ENCODE results near the gene DNAH14.
A peak's percentile ranks its signal among the peaks of the same experiment; 100 is the strongest.
"Not testable (repeated sequence)": the region's sequence is repeated elsewhere in the genome, so short reads cannot be mapped to it uniquely, and the experiment has no call there.

DNAH14 gene

DNA sequence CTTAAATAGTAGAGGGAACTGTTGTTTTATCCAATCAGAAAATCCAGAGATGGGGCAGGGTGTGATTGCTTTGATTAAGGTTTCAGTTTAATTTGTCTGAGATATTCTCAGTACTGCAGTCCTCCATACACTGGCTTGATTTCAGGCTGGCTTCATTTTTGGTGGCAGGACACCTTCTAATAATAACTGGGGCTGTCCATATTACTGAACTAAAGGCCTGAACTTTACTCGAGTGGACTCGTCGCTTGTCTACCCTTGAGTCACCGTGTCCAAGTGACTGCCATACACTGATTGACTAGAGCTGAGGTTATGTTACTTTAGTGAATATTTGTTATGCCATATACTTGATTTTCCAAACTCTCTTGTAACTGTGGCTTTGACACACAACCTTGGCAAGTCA, 228.8 kb downstream of the DNAH14 start:
- DNase-seq, result no peak

DNA sequence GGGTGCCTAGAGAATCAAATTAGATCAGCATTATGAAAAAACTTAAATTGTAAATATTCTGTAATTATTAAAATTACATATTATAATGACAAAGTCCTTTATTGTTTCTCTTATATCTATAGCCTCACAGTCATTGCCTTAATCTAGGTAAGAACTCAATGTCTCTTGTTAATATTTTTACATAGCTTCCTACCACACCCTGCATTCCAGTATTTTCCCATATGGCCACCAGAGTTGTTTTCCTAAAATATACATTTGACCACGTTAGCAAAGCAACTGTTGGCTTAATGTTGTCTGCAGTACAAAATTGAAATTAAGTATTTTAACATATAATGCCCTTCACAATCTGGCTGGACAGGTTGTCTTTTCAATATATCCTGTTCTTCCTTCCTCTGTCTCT, 230.3 kb downstream of the DNAH14 start:
- DNase-seq, result no peak

DNA sequence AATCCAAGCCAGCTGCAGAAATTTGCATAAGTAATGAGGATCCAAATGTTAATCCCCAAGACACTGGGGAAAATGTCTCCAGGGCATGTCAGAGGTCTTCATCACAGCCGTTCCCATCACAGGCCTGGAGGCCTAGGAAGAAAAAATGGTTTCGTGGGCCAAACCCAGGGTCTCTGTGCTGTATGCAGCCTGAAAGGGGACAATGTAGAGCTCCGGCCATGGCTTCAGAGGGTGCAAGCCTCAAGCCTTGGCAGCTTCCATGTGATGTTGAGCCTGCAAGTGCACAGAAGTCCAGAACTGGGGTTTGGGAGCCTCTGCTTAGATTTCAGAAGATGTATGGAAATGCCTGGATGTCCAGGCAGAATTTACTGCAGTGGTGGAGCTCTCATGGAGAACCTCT, 247.9 kb downstream of the DNAH14 start:
- DNase-seq, result not testable (repeated sequence)

DNA sequence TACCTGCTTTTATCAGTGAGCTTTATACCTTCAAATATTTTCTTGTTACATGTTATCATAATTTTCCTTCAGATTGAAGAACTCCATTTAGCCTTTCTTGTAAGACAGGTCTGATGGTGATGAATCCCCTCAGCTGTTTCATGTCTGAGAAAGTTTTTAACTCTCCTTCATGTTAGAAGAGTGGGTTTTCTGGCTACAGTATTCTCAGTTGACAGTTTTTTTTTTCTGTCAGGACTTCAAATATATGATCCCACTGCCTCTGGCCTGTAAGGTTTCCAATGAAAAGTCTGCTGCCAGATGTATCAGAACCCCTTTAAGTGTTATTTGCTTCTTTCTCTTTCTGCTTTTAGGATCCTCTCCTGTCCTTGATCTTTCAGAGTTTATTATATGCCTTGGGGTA, 250.2 kb downstream of the DNAH14 start:
- DNase-seq, result no peak

DNA sequence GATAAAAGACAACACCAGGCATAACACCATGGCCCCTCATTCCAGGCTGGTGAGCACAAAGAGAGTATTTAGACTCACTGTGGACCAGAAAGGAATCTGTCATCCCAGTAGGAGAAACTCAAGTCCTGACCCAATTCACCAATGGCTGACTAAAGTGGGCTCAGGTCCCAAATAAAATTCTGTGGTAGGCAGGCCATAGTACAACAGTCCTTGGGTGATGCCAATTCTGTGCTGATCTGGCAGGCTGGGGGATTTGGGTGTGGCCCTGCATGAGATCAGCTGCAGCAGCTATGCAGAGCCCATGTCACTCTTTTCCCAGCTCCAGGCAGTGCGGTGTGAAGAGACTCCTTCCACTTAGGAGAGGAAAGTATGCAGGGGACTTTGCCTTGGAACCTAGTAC, 253.2 kb downstream of the DNAH14 start:
- no peak for DNase-seq

DNA sequence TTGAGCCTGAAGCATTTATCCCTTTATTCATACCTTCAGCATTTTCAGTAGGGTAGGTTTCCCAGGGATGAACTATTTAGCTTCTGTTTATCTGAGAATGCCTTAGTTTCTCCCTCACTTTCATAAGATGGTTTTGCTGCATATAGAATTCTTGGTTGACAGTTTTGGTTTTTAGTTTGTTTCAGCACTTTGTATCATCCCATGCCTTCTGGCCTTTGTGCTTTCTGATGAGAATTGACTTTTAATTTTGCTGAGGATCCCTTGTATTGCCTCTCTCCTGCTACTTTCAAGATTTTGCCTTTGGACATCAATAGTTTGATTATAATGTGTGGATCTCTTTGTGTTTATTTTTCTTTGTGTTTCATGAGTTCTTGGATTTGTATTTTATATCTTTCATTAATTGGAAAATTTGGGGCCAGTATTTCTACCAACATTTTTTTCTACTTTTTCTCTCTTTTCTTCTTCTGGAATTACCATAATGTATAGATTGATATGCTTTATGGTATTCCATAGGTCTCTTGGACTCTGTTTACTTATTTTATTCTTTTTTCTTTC, 261.8 kb downstream of the DNAH14 start:
- DNase-seq, result no peak

DNA sequence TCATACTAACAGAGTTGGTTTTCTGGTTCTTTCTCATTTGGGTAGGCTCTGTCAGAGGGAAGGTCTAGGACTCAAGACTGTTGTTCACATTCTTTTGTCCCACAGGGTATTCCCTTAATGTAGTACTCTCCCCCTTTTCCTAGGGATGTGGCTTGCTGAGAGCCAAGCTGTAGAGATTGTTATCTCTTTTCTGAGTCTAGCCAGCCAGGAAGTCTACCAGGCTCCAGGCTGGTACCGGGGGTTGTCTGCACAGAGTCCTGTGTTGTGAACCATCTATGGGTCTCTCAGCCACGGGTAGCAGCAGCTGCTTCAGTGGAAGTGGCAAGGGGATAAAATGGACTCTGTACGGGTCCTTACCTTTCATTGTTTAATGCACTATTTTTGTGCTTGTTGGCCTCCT, 272.0 kb downstream of the DNAH14 start:
- DNase-seq, result no peak

DNA sequence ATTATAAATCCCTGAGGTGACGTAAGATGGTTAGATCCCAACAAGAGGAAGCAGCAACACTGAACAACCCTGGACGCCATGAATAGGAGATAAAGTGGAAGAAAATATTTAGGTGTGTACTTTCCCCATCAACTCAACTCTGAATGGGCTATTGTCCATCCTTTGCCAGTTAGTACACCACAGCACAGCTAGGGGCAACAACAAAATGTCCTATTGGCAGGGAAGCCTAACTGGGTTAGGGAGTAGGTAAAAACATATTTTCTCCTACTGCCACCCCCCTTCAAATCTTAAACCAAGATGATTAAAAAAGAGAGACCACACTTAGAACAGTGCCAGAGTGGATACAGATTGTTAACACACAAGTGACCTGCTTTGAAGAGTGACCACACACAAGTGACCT, 278.3 kb downstream of the DNAH14 start:
- no peak for DNase-seq

DNA sequence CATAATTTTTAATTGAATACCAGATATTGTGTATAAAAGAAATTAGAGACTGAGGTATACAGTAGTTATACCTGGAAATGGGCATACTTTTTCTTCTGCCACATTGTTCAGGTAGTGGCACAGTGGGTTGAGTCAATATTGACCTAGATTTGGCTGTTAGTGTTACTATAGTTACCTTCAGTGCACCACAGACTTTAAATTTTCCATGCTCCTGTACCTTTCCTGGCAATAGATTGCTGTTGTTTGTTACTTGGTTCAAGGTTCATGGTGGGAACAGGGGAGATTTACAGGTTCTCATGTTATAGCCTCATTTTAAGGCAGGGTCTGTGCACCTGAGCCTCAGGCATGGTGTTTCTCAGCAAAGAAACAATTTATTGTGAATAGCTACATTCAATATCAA, 279.7 kb downstream of the DNAH14 start:
- no peak for DNase-seq

DNA sequence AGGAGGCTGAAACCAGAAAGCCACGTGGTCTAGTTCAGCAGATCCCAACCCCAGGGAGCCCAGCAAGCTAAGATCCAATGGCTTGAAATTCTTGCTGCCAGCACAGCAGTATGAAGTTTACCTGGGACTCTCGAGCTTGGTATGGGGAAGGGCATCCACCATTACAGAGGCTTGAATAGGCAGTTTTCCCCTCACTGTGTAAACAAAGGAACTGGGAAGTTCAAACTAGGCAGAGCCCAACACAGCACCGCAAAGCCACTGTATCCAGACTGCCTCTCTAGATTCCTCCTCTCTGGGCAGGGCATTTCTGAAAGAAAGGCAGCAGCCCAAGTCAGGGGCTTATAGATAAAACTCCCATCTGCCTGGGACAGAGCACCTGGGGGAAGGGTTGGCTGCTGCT, 280.7 kb downstream of the DNAH14 start:
- not testable (repeated sequence) for DNase-seq

DNA sequence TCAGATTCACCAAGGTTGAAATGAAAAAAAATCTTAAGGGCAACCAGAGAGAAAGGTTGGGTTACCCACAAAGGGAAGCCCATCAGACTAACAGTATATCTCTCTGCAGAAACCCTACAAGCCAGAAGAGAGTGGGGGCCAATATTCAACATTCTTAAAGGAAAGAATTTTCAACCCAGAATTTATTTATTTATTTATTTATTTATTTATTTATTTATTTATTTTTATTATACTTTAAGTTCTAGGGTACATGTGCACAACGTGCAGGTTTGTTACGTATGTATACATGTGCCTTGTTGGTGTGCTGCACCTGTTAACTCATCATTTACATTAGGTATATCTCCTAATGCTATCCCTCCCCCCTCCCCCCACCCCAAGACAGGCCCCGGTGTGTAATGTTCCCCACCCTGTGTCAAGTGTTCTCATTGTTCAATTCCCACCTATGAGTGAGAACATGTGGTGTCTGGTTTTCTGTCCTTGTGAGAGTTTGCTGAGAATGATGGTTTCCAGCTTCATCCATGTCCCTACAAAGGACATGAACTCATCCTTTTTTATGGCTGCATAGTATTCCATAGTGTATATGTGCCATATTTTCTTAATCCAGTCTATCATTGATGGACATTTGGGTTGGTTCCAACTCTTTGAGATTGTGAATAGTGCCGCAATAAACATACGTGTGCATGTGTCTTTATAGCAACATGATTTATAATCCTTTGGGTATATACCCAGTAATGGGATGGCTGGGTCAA, 282.4 kb downstream of the DNAH14 start:
- not testable (repeated sequence) for DNase-seq

DNA sequence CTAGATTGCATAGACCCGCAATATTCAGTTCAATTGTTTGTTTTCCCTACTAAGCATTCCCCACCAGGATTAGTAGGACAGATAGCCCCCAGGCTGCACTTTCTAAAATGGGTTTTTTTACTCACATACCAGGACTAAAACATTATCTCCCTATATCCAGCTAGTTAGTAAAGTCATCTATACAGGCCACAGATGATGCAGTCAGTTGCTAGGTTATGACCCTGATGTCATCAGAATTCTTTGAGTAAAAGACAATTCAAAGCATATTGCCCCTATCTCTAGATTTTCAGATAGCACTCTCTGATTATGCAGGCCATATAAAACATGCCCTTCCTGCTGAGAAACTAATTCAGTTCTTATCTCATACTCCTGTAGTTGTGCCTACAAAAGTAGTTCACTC, 294.8 kb downstream of the DNAH14 start:
- no peak for DNase-seq

DNA sequence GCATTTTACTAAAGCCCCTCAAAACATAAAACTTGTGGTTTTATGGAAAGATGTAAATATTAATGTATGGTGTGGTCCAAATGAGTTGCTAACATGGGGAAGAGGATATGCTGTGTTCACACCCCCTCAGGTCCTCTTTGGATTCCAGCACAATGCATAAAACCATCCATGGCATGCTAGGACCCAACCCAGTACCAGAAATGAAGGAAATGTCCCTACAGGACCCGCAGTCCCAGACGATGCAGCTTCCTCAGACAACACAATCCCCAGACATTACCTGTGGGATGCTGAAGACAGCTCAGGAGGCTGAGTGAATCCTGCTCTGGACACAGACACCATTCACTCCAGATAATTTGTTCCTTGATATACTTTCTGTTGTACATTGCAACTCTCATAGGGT, 296.2 kb downstream of the DNAH14 start:
- DNase-seq, result no peak

DNA sequence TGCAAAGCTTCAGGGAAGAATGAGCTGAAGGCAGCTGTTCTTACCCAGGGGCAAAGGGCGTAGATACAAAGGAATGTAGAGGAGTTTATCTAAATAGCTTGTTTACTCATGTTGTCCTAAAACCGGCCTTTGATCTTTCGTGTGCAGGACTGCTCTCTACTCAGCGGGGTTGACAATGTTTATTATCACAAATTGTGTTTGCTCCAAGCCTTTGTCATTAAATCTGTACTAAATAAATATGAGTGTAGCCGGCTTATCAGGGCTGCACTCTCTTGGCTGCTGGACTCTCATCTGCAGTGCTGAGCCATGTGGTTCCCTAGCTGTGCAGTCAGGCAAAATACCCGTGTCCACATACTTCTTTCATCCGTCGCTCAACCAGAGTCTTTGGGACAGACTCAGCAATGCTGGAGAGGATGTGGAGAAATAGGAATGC, 299.4 kb downstream of the DNAH14 start:
- no peak for DNase-seq

DNA sequence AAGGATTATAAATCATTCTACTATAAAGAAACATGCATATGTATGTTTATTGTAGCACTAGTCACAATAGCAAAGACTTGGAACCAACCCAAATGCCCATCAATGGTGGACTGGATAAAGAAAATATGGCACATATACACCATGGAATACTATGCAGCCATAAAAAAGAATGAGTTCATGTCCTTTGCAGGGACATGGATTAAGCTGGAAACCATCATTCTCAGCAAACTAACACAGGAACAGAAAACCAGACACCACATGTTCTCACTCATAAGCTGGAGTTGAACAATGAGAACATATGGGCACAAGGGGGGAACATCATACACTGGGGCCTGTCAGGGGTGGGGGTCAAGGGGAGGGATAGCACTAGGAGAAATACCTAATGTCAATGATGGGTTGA, 300.0 kb downstream of the DNAH14 start:
- not testable (repeated sequence) for DNase-seq

DNA sequence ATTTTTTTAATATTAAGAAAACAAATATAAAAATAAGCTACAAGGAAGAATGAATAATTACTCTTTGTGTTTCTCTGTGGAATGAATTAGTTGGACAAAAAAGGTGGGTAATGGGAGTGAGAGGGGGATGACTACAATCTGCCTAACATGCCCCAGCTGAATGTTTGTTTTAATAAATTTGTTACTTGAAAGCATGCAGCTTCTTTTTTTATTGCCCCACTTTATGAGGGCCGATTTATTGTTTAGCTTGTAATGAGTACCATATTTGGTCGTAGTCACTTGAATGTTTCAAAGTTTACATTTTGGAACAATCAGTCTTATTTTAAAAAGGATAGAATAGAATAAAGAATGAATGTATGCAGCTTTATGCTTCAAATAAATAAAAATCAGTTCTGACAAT, 301.0 kb downstream of the DNAH14 start:
- no peak for DNase-seq

DNA sequence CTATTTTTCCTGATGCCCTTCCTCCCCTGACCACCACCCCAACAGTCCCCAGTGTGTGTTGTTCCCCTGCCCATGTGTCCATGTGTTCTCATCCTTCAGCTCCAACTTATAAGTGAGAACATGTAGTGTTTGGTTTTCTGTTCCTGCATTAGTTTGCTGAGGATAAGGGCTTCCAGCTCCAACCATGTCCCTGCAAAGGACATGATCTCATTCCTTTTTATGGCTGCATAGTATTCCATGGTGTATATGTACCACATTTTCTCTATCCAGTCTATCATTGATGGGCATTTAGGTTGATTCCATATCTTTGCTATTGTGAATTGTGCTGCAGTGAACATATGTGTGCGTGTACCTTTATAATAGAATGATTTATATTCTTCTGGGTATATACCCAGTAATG, 303.5 kb downstream of the DNAH14 start:
- DNase-seq, result not testable (repeated sequence)

DNA sequence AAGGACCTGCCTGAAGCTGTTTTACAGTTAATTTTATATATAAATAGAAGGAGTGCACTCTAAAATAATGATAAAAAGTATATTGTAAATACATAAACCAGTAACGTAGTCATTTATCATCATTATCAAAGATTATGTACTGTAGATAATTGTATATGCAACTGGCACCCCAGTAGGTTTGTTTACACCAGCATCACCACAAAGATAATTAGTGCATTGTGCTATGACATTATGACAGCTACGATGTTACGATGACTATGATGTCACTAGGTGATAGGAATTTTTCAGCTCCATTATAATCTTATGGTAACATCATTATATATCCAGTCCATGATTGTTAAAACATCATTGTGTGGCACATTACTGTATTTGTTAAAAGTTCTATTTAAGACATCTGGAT, 313.1 kb downstream of the DNAH14 start:
- no peak for DNase-seq

DNA sequence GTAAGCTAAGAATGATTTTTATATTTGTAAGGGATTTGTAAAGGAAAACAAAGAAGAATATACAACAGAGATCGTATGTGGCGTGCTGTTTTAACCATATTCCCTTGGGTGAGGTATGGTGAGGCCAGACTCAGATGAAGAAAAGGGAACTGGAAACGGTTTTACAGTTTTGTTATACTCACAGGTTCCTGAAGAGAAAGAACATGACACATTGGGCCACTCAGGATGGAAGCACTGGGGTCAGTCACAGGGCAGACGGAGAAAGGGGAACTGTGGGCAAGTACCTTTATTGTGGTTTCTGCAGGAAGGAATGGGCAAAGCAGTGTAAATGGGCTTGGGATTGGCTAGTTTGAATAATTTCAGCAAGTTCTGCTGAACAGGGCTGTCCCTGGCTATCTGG, 321.0 kb downstream of the DNAH14 start:
- no peak for DNase-seq

DNA sequence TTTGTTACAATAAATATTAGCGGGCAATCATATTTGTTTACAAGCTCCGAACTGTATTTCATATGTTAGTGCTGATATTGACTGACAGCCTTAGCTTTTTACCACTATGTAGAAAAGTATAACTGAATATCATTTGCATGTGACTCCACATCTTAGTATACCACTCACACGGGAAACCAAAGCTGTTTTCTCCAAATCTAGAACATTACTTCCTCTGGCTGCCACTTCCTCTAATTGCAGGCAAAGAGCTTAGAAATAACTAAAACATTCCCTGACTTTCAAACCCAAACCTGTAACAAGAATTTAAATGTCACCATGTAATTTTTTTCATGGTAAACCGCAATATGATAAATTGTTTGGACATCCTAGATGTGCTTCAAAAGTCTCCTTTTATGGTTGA, 323.7 kb downstream of the DNAH14 start:
- DNase-seq, result no peak

DNA sequence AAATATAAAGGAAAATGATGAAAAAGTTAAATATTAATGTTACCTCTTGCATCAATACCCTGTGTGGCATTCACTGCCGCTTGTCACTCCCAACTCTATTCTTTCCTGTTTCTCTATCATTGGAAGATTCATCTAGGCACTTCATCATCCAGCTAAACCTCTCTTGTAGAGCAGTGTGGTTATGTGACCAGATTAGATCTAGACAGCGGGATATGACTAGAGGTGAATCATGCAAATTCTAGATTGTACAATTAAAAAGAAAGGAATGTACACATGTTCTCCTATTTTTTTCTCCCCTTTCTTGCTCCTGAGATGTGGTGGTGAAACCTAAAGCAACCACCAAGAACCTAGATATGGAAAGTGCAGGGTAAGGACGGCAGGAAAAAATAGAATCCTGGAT, 324.3 kb downstream of the DNAH14 start:
- DNase-seq, result peak; percentile 7

DNA sequence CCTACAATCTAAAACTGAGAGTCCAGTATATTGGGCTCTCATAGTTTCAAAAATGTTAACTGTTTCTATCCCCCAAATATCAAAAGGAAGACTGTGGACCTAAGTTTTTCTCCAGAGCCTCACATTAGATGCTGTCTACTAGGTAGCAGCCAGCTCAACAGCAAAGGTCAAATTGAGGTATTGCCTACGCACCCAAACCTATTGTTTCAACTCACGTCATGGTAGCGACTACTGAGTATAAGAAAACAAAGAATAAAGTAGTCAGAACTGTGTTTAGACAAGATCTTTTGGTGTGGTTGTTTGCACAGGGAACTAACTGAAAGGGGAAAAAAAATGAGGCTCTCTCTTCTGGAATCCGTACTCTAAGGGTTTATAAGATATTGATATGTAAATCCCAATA, 325.2 kb downstream of the DNAH14 start:
- DNase-seq, result no peak

DNA sequence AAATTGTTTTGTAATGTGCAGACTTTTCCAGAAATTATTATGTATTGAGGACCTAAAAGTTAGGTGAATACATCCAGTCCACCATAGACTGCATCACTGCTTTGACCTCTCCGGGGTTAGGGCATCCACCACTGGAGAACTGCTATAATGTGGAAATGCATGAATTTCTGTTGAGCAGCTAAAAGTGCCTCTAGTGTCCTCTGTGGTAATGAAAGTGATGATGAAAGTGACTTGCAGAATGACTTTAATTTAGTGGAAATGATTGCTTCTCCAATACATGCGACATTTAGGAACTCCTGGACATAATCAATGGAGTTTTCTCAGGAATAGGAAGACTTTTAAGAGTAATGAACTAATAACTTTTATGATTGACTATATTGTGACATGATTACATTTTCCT, 327.6 kb downstream of the DNAH14 start:
- DNase-seq, result no peak

DNA sequence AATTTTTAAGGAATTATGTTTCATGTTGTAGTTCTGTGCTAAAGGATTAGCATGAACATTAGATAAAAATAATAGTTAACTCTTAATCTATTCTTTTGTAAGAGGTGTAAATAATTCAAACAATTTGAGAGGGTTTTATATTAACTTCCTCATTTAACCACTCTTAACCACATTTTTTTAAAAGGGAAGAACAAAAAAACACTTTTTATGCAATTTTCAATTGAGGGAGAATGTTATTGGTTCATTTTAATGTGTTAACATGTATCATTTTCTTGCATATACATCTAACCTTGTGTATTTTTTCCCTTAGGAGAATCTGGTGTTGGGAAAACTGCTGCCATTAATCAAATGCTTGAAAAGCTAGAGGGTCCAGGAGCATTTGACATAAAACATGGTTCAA, 329.3 kb downstream of the DNAH14 start:
- DNase-seq, result no peak

DNA sequence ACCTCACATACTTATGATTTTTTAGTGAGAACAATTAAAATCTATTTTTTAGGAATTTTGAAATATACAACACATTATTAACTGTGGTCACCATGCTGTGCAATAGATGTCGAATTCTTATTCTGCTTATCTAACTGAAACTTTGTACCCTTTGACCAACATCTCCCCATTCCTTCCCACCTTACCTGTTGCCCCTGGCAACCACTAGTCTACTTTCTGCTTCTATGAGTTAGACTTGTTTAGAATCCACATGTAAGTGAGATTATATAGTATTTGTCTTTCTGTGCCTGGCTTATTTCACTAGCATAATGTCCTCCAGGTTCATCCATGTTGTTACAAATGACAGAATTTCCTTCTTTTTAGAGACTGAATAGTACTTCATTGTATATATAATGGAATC, 330.1 kb downstream of the DNAH14 start:
- DNase-seq, result no peak

All from fibroblast of skin of back (primary cell).